Measurements from ENCODE around the gene ASAH2.

- no peak for TF ChIP-seq CTCF (IDR thresholded peaks at IDR 0.05; ENCODE audit: low read length)
- TF ChIP-seq EZH2 (optimal IDR thresholded peaks at IDR 0.05; ENCODE audit: low read depth, low read length): no peak
- no peak for TF ChIP-seq EZH2phosphoT487 (IDR thresholded peaks at IDR 0.05; ENCODE audit: low read length)
Measured at GRCh38 chr10:50216418-50216817, 34.9 kb downstream of the ASAH2 start.

Data from MM.1S (cell line).